Liver (tissue), 3 donors: ENCODE results near the gene PTPRC.

Source experiments
- ATF3 ChIP-seq: IDR thresholded peaks from 2 replicates; pipeline ENCODE4 v1.6.1; 2016; ENCODE audit warnings: antibody characterized with exemption
- EGR1 ChIP-seq, 2 donors: IDR thresholded peaks; 2 replicates each; pipeline ENCODE4 v1.6.1; 2016 to 2018; ENCODE audit warnings: antibody characterized with exemption in 2 of 2, low read depth in 2 of 2
- GABPA ChIP-seq, 2 donors: IDR thresholded peaks in 1 of 2; conservative IDR thresholded peaks in 1 of 2; 2 replicates each; pipeline ENCODE4 v1.6.1; 2016; ENCODE audit warnings: antibody characterized with exemption in 2 of 2, mild to moderate bottlenecking in 1 of 2, moderate library complexity in 1 of 2
- JUND ChIP-seq, 2 donors: IDR thresholded peaks; 2 replicates each; pipeline ENCODE4 v1.6.1; 2016; ENCODE audit warnings: antibody characterized with exemption in 2 of 2
- MAX ChIP-seq: IDR thresholded peaks from 2 replicates; pipeline ENCODE4 v1.6.1; 2016; ENCODE audit warnings: antibody characterized with exemption
- RAD21 ChIP-seq, 2 donors: IDR thresholded peaks; 2 replicates each; pipeline ENCODE4 v1.6.1; 2016; ENCODE audit warnings: antibody characterized with exemption in 2 of 2, mild to moderate bottlenecking in 2 of 2
- RXRA ChIP-seq, 2 donors: IDR thresholded peaks; 2 replicates each; pipeline ENCODE4 v1.6.1; 2017 to 2018; ENCODE audit warnings: antibody characterized with exemption in 2 of 2, mild to moderate bottlenecking in 1 of 2
- SP1 ChIP-seq: IDR thresholded peaks from 2 replicates; pipeline ENCODE4 v1.6.1; 2018; ENCODE audit warnings: antibody characterized with exemption, mild to moderate bottlenecking
- TAF1 ChIP-seq: conservative IDR thresholded peaks from 2 replicates; pipeline ENCODE4 v1.6.1; 2016; ENCODE audit warnings: antibody characterized with exemption, mild to moderate bottlenecking
- YY1 ChIP-seq: IDR thresholded peaks from 2 replicates; pipeline ENCODE4 v1.6.1; 2016; ENCODE audit warnings: antibody characterized with exemption, mild to moderate bottlenecking
- TF ChIP-seq, protein P1 (sequence below): fragments of 150-350 bp; IDR thresholded peaks from 2 replicates; pipeline ENCODE4 v1.5.1; 2017; ENCODE audit warnings: improper control_type of control experiment, low read depth, low read length; ENCODE audit not compliant: missing input control
- TF ChIP-seq, protein P2 (sequence below): IDR thresholded peaks from 2 replicates; pipeline ENCODE4 v1.6.1; 2016; ENCODE audit warnings: antibody characterized with exemption, mild to moderate bottlenecking
- TF ChIP-seq, protein P3 (sequence below): IDR thresholded peaks from 2 replicates; pipeline ENCODE4 v1.6.1; 2016; ENCODE audit warnings: antibody characterized with exemption
- donor health status: healthy.
- donor health status: healthy.

GRCh38 chr1:198622001-198622400 is 16.8 kb upstream of the PTPRC start:
- TF ChIP-seq, protein P1, sequence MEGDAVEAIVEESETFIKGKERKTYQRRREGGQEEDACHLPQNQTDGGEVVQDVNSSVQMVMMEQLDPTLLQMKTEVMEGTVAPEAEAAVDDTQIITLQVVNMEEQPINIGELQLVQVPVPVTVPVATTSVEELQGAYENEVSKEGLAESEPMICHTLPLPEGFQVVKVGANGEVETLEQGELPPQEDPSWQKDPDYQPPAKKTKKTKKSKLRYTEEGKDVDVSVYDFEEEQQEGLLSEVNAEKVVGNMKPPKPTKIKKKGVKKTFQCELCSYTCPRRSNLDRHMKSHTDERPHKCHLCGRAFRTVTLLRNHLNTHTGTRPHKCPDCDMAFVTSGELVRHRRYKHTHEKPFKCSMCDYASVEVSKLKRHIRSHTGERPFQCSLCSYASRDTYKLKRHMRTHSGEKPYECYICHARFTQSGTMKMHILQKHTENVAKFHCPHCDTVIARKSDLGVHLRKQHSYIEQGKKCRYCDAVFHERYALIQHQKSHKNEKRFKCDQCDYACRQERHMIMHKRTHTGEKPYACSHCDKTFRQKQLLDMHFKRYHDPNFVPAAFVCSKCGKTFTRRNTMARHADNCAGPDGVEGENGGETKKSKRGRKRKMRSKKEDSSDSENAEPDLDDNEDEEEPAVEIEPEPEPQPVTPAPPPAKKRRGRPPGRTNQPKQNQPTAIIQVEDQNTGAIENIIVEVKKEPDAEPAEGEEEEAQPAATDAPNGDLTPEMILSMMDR = no peak
- no peak for TF ChIP-seq SP1
- TF ChIP-seq, protein P2, sequence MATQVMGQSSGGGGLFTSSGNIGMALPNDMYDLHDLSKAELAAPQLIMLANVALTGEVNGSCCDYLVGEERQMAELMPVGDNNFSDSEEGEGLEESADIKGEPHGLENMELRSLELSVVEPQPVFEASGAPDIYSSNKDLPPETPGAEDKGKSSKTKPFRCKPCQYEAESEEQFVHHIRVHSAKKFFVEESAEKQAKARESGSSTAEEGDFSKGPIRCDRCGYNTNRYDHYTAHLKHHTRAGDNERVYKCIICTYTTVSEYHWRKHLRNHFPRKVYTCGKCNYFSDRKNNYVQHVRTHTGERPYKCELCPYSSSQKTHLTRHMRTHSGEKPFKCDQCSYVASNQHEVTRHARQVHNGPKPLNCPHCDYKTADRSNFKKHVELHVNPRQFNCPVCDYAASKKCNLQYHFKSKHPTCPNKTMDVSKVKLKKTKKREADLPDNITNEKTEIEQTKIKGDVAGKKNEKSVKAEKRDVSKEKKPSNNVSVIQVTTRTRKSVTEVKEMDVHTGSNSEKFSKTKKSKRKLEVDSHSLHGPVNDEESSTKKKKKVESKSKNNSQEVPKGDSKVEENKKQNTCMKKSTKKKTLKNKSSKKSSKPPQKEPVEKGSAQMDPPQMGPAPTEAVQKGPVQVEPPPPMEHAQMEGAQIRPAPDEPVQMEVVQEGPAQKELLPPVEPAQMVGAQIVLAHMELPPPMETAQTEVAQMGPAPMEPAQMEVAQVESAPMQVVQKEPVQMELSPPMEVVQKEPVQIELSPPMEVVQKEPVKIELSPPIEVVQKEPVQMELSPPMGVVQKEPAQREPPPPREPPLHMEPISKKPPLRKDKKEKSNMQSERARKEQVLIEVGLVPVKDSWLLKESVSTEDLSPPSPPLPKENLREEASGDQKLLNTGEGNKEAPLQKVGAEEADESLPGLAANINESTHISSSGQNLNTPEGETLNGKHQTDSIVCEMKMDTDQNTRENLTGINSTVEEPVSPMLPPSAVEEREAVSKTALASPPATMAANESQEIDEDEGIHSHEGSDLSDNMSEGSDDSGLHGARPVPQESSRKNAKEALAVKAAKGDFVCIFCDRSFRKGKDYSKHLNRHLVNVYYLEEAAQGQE = no peak
- no peak for TF ChIP-seq MAX
- no peak for TF ChIP-seq GABPA (IDR thresholded peaks at IDR 0.05 in 1 of 2, conservative IDR thresholded peaks at IDR 0.05 in 1 of 2)
- no peak for TF ChIP-seq YY1
- no peak for TF ChIP-seq EGR1 (IDR thresholded peaks at IDR 0.05; ENCODE audit: low read depth in 2 of 2)
- no peak for TF ChIP-seq TAF1
- TF ChIP-seq RAD21 (IDR thresholded peaks at IDR 0.05) = no peak
- TF ChIP-seq RXRA (IDR thresholded peaks at IDR 0.05) = no peak
- TF ChIP-seq, protein P3, sequence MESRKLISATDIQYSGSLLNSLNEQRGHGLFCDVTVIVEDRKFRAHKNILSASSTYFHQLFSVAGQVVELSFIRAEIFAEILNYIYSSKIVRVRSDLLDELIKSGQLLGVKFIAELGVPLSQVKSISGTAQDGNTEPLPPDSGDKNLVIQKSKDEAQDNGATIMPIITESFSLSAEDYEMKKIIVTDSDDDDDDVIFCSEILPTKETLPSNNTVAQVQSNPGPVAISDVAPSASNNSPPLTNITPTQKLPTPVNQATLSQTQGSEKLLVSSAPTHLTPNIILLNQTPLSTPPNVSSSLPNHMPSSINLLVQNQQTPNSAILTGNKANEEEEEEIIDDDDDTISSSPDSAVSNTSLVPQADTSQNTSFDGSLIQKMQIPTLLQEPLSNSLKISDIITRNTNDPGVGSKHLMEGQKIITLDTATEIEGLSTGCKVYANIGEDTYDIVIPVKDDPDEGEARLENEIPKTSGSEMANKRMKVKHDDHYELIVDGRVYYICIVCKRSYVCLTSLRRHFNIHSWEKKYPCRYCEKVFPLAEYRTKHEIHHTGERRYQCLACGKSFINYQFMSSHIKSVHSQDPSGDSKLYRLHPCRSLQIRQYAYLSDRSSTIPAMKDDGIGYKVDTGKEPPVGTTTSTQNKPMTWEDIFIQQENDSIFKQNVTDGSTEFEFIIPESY = no peak
- no peak for TF ChIP-seq JUND (IDR thresholded peaks at IDR 0.05)
- no peak for TF ChIP-seq ATF3
